Gastroesophageal sphincter (tissue), 3 donors: ENCODE data around the gene DRD4.

ENCODE experiments used
- EP300 ChIP-seq: sonication (generic); formaldehyde crosslinking; IDR thresholded peaks from one replicate; pipeline ENCODE4 v1.6.1; 2017; ENCODE audit warnings: antibody characterized with exemption, mild to moderate bottlenecking
- POLR2A ChIP-seq, 2 donors: fragments of 450-650 bp; IDR thresholded peaks; one replicate each; pipeline ENCODE4 v1.6.1; 2017; ENCODE audit warnings: antibody characterized with exemption in 2 of 2, mild to moderate bottlenecking in 2 of 2, moderate library complexity in 1 of 2
- POLR2AphosphoS5 ChIP-seq: sonication (generic); formaldehyde crosslinking; IDR thresholded peaks from one replicate; pipeline ENCODE4 v1.6.1; 2017; ENCODE audit warnings: antibody characterized with exemption
- TF ChIP-seq, protein P1 (sequence below), 4 experiments: fragments of 200-600 bp in 2 of 4; fragments of 450-650 bp in 2 of 4; sonication (generic) in 1 of 4; IDR thresholded peaks; one replicate each; pipeline ENCODE4 v1.5.1; 2017 to 2019; ENCODE audit warnings: antibody characterized with exemption in 4 of 4, mild to moderate bottlenecking in 2 of 4, moderate library complexity in 2 of 4

GRCh38 chr11:616320-617198, 20.5 kb upstream of the DRD4 start:
- TF ChIP-seq POLR2A (IDR thresholded peaks at IDR 0.05) = no peak
- TF ChIP-seq, protein P1, sequence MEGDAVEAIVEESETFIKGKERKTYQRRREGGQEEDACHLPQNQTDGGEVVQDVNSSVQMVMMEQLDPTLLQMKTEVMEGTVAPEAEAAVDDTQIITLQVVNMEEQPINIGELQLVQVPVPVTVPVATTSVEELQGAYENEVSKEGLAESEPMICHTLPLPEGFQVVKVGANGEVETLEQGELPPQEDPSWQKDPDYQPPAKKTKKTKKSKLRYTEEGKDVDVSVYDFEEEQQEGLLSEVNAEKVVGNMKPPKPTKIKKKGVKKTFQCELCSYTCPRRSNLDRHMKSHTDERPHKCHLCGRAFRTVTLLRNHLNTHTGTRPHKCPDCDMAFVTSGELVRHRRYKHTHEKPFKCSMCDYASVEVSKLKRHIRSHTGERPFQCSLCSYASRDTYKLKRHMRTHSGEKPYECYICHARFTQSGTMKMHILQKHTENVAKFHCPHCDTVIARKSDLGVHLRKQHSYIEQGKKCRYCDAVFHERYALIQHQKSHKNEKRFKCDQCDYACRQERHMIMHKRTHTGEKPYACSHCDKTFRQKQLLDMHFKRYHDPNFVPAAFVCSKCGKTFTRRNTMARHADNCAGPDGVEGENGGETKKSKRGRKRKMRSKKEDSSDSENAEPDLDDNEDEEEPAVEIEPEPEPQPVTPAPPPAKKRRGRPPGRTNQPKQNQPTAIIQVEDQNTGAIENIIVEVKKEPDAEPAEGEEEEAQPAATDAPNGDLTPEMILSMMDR (IDR thresholded peaks at IDR 0.05) = no peak
- TF ChIP-seq EP300 = no peak
- no peak for TF ChIP-seq POLR2AphosphoS5
